ENCODE measurements around the gene TRPV2.

DNA sequence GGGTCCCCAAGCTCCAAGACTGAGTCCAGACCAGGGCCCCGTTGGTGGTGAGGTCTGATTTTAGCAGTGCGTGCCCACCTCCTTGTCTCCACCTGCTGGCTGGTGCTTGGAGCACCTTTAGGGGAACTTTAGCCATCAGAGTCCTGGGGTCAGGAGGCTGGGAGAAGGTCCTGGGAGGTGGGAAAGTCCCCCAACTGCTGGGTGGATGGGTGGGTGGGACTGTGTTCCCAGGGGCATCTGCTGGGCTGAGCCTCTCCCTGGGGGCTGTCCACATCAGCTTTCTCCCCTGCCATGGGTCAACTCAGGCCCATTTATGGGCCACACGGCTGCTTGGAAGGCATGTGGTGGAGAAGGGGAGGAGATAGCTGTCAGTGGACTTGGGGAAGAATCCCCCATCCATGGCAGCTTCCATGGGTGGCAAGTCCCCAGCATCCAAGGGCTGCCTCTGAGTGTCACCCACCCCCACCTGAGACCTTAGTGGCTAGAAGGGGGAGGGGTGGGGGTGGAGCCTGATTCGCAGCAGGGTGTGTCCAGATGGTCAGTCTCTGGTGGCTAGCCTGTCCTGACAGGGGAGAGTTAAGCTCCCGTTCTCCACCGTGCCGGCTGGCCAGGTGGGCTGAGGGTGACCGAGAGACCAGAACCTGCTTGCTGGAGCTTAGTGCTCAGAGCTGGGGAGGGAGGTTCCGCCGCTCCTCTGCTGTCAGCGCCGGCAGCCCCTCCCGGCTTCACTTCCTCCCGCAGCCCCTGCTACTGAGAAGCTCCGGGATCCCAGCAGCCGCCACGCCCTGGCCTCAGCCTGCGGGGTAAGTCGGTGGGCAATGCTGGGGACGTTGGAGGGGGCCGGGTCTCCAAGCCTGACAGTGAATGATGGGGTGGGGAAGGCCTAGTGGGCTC lies at the start of gene TRPV2:
- TF ChIP-seq, protein P1, sequence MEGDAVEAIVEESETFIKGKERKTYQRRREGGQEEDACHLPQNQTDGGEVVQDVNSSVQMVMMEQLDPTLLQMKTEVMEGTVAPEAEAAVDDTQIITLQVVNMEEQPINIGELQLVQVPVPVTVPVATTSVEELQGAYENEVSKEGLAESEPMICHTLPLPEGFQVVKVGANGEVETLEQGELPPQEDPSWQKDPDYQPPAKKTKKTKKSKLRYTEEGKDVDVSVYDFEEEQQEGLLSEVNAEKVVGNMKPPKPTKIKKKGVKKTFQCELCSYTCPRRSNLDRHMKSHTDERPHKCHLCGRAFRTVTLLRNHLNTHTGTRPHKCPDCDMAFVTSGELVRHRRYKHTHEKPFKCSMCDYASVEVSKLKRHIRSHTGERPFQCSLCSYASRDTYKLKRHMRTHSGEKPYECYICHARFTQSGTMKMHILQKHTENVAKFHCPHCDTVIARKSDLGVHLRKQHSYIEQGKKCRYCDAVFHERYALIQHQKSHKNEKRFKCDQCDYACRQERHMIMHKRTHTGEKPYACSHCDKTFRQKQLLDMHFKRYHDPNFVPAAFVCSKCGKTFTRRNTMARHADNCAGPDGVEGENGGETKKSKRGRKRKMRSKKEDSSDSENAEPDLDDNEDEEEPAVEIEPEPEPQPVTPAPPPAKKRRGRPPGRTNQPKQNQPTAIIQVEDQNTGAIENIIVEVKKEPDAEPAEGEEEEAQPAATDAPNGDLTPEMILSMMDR (IDR thresholded peaks at IDR 0.05; ENCODE audit: low read depth, low read length) = peak; percentile 66
- TF ChIP-seq POLR2A (IDR thresholded peaks at IDR 0.05; ENCODE audit: extremely low read depth, insufficient read length) (no peak), MAX (IDR thresholded peaks at IDR 0.05; ENCODE audit: low read depth, low read length) (no peak)

Data from NB4 (cell line).